ENCODE data around the gene PHPT1.
"Not testable (repeated sequence)": the region's sequence is repeated elsewhere in the genome, so short reads cannot be mapped to it uniquely, and the experiment has no call there.

PHPT1 gene

DNA sequence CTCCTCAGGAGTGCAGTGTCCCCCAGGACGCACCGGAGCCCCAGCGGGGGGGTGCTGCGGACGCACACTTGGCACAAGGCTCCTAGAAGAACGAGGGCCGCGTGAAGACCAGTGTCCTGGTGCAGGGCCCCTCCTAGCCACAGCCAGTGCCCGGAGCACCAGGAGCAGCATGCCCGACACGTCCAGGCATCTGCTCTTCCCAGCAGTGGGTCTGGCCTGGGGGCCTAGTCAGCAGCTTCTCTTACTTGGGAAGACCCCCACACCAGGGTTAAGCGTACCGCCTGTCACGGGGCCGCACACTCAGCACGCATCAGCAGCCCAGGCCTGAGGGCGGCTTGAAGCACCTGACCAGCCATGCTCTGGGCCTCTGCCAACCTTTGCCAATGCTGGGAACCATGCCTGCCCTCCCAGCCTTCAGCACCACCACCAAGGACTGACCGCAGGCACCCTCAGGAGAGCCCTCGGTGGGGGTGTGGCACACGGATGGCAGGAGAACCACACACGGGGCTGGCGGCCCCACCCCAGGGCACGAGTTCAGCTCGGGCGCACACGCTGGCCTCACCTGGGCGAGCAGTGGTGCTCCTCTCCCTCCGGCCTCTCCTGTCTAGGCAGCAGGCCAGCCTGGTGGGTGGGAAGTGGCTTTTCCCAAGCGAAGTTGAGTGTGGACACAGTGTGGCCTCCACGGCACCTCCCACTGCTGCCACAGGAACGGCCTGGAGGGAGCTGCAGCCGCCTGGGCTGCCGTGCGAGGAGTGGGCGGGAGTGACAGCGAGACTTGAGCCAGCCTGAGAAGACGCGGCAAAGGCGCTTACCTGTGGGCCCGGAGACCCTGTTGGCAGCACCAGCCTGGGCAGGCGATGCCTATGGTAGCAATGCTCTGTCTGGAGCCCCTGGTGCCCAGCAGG, 19.0 kb upstream of the PHPT1 start:
- H3K4me3 ChIP-seq (ENCODE audit: low read depth, low read length) = no peak overlapping the region
- TF ChIP-seq, protein P1, sequence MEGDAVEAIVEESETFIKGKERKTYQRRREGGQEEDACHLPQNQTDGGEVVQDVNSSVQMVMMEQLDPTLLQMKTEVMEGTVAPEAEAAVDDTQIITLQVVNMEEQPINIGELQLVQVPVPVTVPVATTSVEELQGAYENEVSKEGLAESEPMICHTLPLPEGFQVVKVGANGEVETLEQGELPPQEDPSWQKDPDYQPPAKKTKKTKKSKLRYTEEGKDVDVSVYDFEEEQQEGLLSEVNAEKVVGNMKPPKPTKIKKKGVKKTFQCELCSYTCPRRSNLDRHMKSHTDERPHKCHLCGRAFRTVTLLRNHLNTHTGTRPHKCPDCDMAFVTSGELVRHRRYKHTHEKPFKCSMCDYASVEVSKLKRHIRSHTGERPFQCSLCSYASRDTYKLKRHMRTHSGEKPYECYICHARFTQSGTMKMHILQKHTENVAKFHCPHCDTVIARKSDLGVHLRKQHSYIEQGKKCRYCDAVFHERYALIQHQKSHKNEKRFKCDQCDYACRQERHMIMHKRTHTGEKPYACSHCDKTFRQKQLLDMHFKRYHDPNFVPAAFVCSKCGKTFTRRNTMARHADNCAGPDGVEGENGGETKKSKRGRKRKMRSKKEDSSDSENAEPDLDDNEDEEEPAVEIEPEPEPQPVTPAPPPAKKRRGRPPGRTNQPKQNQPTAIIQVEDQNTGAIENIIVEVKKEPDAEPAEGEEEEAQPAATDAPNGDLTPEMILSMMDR (IDR thresholded peaks at IDR 0.05; ENCODE audit: low read depth, low read length) = no peak

DNA sequence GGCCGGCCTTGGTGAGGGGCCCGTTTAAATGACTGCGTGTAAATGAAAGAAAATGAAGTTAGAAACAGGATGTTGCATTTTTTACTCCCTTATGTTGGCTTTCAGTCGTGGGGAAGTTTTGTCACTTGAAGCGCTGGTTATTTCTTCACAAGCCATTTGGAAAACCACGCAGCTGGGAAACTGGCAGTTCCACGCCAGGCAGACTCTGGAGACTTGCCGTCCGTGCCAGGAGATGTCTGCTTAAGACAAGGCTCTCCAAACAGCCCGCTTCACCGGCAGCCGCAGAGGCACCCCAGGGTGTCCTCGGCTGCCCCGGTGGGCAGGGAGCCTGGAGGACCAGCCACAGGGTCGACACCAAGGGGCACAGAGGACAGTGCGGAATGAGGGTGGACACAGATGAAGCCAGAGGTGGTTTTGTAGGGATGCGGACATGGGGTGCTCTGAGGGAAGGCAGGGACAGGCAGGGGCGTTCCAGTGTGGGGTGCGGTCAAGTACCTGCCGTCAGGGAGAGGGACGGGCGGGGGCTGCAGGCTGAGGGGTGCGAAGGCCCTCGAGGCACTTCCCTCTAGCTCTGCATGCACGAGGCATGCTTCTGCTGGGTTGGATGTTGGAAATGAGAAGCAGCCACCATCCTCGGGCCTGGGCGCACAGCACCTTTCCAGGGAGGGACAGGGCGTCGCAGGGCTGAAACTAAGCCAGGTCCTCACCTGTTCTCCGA, 18.0 kb upstream of the PHPT1 start:
- TF ChIP-seq, protein P1 (IDR thresholded peaks at IDR 0.05; ENCODE audit: low read depth, low read length) = no peak
- H3K4me3 ChIP-seq (ENCODE audit: low read depth, low read length) = no peak overlapping the region

DNA sequence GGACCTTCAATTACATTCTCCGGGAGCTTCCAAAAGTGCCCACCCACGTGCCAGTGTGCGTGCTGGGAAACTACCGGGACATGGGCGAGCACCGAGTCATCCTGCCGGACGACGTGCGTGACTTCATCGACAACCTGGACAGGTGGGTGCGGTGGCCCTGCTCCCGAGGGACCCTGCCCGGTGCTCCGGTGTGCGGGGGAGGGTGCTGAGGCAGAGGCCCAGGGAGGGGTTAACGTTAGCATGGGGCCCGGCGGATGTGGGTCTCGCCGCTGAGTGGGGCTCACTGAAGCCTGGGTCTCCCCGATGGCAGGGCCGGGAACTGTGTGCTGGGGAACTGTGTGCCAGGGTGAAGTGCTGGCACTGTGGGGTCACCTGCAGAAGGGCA, 17.5 kb upstream of the PHPT1 start:
- TF ChIP-seq, protein P1 (IDR thresholded peaks at IDR 0.05; ENCODE audit: low read depth, low read length) = no peak
- no peak overlapping the region for H3K4me3 ChIP-seq (ENCODE audit: low read depth, low read length)

DNA sequence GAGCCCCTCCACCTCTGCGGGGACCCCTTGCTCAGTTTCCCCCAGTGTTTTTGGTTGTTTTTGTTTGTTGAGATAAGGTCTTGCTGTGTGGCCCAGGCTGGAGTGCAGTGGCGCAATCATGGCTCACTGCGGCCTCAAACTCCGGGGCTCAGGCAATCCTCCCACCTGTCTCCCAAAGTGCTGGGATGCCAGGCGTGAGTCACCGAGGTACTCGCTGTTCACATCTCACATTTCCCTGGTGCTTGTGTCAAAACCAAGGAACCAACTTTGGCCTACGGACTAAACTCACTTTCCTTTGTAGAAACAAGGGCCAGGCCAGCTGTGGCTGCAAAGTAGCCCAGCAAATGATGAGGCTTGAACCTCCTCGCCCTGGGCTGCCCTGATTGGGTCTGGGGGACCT, 16.6 kb upstream of the PHPT1 start:
- H3K4me3 ChIP-seq (ENCODE audit: low read depth, low read length) = no peak overlapping the region
- TF ChIP-seq, protein P1 (IDR thresholded peaks at IDR 0.05; ENCODE audit: low read depth, low read length) = no peak

DNA sequence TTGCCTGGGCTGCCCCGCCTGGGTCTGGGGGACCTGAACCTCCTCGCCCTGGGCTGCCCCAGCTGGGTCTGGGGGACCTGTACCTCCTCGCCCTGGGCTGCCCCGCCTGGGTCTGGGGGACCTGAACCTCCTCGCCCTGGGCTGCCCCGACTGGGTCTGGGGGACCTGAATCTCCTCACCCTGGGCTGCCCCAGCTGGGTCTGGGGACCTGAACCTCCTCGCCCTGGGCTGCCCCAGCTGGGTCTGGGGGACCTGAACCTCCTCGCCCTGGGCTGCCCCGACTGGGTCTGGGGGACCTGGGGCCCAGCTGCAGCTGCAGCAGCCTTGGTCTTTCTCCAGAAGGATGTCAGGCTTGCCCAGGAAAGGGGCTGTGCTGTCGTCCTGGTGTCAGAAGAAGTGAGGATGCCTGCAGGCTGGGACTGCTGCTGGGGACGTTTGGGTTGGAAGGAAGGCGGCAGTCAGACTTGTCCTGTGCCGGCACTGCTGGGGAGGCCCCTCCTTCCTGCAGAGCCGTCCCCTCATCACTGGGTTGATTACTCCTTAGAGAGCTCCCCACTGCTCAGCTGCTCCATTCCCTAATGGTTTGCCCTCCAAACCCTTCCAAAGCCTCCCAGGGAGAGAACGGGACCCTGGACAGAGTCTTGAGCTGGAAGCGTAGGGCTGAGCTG, 15.7 kb upstream of the PHPT1 start:
- not testable (repeated sequence) for H3K4me3 ChIP-seq (ENCODE audit: low read depth, low read length)

DNA sequence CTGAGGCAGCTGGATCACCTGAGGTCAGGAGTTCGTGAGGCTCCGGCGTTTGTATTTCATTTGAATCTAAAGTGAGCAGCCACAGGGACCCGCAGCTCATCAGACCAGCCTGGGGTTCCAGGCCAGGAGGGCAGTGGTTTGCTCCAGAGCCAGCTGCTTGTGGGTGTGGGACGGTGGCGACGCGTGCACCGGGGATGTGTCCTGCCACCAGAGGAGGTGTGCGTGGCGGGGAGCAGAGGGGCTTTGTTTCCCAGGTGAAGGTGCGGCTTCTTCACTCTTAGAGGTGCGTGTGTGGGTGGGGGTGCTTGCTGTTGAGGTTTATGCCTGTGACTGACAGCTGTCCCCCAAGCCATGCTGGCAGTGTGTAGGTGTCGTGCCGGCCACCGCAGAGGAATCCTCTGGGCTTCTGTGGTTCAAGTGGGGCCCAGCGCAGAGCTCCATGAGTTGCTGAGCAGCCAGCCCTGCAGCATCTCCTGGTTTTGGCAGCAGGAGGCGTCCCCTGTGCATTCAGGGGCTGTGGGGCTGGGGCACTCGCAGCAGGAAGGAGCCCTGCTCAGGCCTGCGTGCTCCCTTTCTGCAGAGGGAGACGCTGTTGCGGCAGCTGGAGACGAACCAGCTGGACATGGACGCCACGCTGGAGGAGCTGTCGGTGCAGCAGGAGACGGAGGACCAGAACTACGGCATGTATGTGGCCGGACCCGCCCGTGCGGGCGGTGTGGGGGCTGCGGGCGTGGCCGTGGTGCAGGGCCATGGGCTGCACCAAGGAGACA, 13.9 kb upstream of the PHPT1 start:
- TF ChIP-seq, protein P1 (IDR thresholded peaks at IDR 0.05; ENCODE audit: low read depth, low read length) = no peak
- no peak overlapping the region for H3K4me3 ChIP-seq (ENCODE audit: low read depth, low read length)
